Stimulated activated CD4-positive, alpha-beta T cell treated with anti-CD3 and anti-CD28 coated beads, TNF-alpha, amount 100 ng/mL, for 1 hour (primary cell): ENCODE data around the gene STX2.
"Not testable (repeated sequence)": the region's sequence is repeated elsewhere in the genome, so short reads cannot be mapped to it uniquely, and the experiment has no call there.

ENCODE experiments used
- DNase-seq, 3 donors: peaks; one replicate each; pipeline ENCODE4 v3.0.0-alpha.2; 2020; ENCODE audit warnings: low read depth in 3 of 3, low spot score in 1 of 3

The STX2 gene

DNA sequence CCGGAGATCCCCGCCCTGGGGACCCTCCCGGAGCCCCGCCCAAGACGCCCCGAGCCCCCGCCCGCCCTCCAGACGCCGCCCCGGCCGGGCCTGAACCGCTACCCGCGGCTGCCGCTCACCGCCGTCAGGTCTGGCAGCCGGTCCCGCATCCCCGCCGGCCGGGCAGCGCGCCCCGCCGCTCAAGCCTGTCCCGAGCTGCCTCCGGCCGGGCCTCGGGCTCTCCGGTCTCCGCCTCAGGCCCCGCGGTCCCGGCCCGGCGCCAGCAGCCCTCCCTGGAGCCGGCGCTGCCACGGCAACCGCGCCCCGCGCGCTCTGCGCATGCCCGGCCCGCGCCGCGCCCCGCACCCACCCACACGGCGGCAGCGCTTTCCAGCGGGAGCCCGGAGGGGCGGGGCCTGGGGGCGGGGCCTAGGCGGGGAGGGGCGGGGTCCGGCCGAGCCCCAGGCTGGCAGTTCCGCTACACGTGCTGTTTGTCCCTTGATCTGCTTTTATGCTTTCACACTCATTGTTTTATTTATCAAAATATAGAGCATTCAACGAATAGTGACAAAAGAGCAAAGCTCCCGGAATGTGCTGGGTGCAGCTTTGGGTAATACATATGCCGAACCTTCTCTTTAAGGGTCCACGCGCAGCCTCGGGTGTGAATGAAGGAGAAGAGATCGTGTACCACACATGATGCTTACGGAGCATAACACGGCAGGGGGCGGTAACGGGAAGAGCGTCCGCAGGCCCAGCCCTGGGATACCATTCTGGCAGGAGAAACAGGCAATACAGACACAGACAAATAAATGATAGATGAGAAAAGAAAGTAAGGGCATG is at the start of gene STX2:
Gene STX2, minus strand, starts transcription at position 300 of the 819 bp plus-strand sequence. Its CDS starts 151 bp downstream, at position 149.
- DNase-seq = peak; percentile 70 to 91 (median 80)

DNA sequence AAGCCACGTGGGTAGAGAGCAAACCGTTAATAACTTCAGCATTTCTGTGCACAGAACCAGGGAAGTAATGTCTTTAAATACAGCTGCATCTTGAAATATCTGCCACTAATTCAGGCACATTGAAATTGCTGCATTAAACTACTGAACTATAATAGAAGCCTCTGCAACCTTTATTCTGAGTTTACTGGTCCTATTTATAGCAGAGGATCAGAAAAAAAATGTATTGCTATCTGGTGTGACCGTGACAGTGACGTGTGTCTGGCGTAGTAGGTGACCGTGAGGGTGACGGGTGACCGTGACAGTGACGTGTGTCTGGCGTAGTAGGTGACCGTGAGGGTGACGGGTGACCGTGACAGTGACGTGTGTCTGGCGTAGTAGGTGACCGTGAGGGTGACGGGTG is 48.1 kb upstream of the STX2 start:
- not testable (repeated sequence) for DNase-seq

DNA sequence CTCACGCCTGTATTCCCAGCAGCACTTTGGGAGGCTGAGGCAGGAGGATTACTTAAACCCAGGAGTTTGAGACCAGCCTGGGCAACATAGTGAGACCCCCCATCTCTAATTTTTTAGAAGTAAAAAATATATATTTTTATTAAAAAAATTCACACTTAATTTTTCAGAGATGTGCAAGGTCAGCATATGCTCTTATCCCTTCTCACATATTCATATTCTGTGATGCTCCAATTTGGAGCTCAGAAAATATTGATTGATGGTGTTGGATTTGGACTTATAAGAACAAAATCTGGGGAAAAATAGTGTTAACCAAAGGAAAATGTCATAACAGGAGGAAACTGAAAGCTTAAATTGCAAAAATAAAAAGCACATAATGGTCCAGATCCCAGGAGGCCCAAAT is 42.5 kb upstream of the STX2 start:
- no peak for DNase-seq

DNA sequence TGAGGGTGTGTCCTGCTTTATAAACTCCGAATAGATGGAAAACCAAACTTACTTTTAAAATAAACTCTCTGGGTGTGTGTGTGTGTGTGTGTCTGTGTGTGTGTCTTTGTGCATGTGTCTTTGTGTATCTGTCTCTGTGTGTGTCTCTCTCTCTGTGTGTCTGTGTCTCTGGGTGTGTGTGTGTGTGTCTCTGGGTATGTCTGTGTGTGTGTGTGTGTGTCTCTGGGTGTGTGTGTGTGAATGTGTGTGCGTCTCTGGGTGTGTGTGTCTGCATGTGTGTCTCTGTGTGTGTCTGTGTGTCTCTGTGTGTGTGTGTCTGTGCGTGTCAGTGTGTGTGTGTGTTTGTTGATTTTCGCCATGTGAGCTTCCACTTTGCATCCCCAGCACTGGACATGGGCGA is 42.0 kb upstream of the STX2 start:
- no peak for DNase-seq

DNA sequence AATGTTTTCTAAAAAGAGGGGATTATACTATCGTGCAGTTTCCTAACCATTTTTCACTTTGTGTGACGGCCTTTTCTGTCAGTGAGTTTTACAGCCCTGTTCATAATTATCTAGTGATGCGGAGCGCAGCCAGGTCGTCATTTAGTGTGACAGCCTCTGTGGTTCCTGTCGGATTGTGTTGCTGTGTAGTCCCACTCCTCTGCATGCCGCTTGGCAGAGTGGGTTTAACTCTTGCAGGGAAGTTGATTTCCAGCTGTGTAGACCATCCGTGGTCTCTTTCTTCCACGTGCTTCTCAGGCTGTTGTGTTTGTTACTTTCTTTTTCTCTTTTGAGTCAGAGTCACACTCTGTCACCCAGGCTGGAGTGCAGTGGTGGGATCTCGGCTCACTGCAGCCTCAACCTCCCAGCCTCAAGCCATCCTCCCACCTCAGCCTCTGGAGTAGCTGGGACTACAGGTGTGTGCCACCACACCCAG is 41.4 kb upstream of the STX2 start:
- DNase-seq = no peak

DNA sequence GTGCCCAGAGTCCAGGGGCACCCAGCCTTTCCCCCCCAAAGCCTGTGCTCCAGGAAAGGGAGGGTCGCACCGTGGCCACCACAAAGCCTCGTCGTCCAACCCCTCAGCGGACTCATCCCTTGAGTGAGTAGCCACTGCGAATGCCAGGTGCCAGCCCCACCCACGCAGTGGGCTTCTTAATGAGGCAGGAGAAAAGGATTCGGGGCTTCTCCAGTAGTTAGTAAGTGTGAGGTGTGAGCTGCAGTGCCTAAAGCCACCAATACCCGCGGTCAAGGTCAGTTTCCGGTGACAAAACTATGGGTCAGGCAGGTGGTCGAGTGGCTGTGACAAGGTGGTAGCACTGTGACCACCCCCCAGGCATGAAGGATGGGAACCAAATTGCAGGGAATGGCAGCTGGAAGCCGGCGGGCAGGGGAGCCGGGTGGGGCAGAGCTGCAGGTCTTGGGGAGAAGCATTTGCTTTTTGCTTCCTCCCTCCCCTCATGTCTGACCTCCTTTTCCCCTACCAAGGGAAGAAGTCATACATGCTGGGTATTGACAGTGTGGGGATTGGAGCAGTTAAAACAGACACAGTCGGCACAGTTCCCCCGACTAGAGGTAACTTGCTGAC is 40.8 kb upstream of the STX2 start:
- no peak for DNase-seq

DNA sequence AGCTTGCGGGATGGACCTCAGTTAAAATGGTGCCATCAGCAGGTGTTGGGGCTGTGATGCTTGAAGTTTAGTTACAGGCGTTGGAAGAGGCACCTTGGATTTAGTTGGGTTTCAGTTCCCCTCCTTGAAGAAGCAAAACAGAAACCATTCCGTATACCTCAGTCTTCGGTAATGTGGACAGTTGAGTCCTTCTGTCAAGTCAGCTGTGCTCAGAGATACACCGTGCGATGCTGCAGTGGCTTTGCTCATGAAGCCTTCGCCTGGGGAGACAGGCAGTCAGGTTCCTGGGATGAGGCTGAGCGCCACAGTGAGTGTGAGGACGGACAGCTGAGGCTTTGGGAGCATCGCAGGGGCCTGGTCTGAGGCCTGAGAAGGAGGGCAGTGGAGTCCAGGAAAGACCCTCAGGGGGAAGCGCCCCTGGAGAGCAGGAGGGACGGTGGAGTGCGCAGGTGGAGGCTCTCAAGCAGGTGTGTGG is 40.2 kb upstream of the STX2 start:
- DNase-seq = no peak

DNA sequence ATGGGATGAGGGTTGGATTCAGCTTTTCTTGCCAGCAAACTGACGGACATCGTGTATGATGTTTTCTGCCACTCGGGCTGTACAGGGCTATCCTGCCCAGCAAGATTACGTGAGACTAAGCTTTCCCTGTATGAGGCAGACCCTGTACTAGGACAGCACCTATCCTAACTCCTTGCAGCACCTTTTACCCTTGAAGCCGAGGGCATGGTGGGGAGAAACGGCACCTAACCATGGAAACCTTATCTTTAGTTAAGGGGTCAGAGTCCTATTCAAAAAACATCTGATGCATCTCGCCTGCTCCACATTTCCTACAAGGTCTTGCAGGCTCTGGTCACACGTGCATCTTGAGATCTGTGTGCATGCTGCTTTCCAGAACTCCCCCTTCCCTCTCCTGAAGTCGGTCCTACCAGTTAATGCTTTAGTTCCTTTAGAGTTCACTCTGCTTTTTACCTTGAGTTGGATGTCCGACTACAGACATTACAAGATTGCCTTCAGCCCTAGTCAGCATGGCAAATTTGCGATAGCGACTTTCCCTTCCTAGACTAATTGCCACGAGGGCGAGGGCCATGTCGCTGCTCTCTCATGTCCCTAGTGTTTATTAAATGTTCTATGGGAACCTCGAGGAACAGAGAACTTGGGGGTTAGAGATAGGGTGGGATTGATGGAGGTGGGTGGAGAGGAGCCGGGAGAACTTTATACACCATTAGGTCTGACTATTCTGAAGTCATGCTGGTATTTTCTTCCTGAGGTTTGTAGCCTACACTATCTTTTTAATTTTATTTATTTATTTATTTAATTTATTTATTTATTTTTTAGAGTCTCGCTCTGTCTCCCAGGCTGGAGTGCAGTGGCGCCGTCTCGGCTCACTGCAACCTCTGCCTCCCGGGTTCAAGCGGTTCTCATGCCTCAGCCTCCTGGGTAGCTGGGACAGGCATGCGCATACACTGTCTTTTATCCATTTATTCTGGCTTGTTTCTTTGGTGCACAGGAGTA is 39.4 kb upstream of the STX2 start:
- DNase-seq = no peak

DNA sequence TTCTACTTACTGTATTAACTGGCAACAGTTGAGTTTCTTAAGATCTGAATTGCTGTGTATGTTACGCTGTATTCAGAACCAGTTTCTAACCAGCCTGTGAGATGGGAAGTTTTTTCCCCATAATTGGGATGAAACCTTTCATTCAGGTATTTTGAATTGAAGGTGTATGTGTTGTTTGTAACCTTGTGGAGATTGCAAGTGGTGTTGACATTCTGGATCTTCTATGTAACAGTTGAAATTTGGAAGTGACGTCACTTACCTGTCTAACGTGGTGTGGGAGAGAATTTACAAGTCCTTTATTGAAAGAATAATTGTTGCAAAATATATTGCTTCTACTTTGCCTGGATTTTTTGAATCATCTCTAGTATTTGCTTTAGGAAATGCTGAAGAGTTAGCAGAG is 38.3 kb upstream of the STX2 start:
- no peak for DNase-seq

DNA sequence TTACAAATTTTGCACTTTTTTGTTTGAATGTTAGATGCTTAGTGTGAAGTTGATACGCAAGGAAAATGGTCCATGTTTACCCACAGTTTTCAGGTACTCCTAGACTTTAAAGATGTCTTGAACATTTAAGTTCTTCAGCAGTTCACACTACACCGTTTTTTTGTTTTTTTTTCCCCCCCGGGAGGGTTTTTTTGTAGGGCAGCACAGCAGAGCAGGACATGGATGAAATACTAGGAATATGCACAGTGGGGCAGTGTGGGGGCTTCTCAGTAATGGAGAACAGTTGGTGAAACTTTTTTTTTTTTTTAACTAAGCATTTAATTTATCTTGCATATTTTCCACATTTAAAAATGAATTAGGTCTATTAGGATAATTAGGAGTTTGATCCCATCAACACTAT is 37.7 kb upstream of the STX2 start:
- no peak for DNase-seq

DNA sequence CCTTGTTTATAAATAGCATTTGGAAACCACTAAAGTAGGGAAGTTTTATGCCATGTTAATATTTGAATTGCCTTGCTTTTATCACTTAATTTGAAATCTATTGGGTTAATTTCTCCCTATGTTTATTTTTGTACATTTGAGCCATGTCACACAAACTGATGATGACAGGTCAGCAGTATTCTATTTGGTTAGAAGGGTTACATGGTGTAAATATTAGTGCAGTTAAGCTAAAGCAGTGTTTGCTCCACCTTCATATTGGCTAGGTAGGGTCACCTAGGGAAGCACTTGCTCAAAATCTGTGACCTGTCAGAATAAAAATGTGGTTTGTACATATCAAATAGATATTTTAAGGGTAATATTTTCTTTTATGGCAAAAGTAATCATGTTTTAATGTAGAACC is 37.2 kb upstream of the STX2 start:
- DNase-seq = no peak

DNA sequence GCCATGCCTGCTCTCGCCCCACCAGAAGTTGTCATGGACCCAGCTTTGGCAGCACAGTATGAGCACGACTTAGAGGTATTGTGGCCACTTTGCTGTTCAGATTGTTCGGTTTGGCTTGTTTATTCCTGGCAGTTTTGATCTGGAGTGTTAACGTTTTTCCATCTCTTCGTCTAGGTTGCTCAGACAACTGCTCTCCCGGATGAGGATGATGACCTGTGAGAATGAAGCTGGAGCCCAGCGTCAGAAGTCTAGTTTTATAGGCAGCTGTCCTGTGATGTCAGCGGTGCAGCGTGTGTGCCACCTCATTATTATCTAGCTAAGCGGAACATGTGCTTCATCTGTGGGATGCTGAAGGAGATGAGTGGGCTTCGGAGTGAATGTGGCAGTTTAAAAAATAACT is 36.7 kb upstream of the STX2 start:
- DNase-seq = not testable (repeated sequence)

DNA sequence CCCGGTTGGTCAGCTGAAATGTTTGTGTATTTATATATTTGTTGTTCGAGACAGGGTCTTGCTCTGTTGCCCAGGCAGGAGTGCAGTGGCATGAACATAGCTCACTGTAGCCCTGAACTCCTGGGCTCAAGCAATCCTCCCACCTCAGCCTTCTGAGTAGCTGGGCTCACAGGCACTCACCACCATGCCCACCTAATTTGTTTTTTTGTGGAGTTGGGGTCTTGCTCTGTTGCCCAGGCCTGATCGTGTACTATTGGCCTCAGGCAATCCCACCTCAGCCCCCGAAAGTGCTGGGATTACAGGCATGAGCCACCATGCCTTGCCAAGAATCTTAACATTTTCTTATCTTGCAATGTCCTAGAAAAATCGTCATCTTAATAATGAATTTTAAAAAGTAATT is 36.1 kb upstream of the STX2 start:
- no peak for DNase-seq

DNA sequence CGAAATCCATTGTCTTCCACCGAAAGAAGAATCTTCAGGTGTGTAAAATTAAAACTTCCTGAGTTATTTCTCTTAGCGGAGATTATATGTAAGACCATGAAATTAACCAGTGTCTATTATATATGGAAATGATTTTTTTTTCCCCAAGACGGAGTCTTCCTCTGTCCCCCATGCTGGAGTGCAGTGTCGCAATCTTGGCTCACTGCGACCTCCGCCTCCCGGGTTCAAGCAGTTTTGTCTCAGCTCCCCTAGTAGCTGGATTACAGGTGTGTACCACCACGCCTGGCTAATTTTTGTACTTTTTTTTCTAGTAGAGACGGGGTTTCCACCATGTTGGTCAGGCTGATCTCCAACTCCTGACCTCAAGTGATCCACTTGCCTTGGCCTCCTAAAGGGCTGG is 35.6 kb upstream of the STX2 start:
- no peak for DNase-seq

DNA sequence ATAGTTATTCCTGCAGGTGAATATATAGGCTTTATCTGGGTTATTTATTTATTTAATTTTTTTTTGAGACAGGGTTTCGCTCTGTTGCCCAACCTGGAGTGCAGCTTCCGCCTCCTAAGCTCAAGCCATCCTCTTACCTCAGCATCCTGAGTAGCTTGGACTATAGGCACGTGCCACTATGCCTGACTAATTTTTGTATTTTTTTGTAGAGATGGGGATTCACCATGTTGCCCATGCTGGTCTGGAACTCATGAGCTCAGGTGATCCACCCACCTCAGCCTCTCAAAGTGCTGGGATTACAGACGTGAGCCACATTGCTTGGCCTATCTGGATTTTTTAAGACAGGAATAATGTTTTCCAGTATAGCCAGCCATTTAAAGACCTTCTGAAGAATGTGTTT is 34.8 kb upstream of the STX2 start:
- DNase-seq = no peak

DNA sequence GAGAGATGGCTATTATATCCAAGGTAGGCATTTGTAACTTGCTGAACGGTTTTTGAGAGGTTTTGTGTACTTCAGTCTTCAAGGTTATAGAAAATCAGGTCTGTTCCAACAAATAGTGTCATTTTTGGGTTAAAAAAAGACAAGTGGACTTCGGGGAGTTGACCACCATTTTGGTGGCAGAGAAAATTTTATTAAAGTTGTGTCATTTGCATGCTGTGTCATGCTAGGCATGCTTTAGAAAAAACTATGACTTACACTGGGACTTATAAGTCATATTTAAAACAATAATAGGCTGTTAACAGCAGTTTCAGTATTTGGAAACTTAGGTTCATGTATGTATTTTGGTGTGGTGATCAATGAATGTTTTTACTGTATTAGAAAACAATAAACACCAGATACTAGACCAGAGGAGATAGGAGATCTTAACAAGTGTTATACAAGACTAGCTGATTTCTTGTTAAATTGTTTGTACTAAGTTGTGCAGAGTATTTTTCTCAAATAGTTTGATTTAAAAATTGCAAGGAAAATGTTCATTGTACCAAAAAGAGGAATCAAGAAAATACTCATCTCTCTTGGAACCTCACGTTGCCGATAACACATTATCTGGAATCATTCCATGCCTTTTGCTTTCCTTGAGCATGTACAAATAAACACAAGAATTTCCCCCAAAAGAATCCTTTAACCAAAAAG is 34.2 kb upstream of the STX2 start:
- DNase-seq = no peak

DNA sequence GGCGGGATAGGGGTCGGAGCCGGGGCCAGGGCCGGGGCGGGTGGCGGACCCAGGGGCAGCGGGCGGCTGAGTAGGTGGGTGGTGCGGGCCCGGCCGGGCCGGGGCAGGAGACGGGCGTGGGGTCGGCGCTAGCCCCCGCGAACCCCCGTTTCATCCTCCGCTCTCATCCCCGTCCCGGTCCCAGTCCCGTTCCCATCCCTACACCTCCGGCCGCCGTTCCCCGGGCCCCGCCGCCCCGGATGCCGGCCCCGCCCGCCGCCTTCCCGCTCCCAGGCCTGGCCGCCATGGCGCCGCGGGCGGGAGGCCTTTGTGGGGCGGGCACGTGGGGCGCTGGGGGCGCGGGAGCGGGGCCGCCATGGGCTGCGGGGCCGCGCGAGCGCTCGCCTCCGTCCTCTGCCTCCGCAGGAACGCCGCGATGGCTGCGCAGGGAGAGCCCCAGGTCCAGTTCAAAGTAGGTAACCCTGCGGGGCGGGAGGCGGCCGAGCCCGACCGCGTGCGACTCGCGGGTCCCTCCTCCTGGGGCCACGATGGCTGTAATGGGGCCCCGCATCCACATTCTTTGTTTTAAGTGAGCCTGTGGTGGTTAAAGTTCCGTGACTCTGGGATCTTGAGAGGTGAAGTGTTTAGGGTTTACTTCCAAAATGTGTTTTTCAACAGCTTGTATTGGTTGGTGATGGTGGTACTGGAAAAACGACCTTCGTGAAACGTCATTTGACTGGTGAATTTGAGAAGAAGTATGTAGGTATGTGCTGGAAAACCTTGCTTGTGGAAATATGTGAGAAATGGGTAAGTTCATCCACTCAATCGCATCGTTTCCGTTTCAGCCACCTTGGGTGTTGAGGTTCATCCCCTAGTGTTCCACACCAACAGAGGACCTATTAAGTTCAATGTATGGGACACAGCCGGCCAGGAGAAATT is 33.4 kb upstream of the STX2 start:
- peak in 1 of 3 donors; percentile 42 for DNase-seq

DNA sequence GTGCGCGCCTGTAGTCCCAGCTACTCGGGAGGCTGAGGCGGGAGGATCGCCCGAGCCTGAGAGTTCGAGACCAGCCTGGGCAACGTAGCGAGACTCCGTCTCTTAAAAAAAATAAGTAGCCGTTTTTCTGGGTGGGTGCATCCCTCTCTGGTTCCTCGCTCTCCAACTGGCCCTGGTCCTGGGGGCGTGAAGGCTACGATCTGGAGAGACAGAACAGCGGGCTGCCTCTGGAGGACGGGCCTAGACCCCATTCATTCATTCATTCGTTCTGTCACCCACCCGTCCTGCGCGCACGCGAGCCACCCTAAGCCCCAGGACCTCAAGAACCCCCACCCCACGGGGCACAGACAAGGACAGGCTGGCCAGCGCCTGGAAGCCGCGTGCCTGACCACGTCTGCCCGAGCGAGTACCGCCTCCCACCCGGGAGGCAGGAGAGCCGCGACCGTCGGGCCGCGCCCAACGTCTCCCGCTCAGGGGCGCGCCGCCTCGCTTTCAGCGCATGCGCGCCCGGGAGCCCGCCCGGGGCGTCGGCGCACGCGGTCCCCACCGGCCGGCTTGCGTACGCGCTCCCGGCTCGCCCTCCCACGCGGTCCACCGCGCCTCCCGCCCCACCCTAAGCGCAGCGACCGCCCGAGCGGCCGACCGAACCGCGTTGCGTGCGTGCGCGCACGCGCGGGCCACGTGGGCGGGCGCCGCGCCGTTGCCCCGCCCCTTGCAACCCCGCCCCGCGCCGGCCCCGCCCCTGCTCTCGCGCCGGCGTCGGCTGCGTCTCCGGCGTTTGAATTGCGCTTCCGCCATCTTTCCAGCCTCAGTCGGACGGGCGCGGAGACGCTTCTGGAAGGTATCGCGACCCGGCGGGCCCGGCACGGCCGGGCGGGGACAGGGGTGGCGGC is 32.5 kb upstream of the STX2 start, which contains the start of gene RAN:
Gene RAN, plus strand, starts transcription at position 781 of the 893 bp plus-strand sequence. CDS start 528 bp downstream, outside the sequence.
- peak; percentile 87 to 92 (median 90) for DNase-seq
